Measurements from ENCODE around the gene ENTPD7. TPM values are rescaled to one million over a fixed set of nuclear protein-coding genes. Genes with fewer than 3 reads are reported as not detected.
A peak's percentile ranks its signal among the peaks of the same experiment; 100 is the strongest.

ENTPD7 gene
- total RNA-seq, 1 donor from 2014 or later, result 19.0 TPM

DNA sequence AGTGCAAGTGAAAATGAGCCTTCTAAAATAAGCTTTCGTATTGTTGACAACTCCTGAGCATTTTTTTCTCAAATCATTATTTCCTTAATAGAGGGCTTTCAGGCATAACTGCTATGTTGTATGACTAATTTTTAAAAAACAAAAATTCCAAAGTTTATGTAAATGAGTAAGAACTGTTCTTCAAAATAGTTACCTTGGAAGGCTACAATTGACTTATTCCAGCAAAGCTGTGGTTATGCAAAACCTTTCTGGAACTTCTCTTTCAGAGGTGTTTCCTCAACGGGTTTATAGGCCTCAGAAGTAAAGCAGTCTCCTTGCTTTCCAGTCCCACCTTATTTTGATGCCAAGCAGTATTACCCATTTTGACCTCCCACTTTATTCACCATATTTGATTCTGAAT is 41.6 kb upstream of the ENTPD7 start:
- TF ChIP-seq, protein P1, sequence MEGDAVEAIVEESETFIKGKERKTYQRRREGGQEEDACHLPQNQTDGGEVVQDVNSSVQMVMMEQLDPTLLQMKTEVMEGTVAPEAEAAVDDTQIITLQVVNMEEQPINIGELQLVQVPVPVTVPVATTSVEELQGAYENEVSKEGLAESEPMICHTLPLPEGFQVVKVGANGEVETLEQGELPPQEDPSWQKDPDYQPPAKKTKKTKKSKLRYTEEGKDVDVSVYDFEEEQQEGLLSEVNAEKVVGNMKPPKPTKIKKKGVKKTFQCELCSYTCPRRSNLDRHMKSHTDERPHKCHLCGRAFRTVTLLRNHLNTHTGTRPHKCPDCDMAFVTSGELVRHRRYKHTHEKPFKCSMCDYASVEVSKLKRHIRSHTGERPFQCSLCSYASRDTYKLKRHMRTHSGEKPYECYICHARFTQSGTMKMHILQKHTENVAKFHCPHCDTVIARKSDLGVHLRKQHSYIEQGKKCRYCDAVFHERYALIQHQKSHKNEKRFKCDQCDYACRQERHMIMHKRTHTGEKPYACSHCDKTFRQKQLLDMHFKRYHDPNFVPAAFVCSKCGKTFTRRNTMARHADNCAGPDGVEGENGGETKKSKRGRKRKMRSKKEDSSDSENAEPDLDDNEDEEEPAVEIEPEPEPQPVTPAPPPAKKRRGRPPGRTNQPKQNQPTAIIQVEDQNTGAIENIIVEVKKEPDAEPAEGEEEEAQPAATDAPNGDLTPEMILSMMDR (IDR thresholded peaks at IDR 0.05; ENCODE audit: insufficient read depth, low read length, severe bottlenecking), result no peak
- no peak for DNase-seq (ENCODE audit: low read depth)
- H3K4me3 ChIP-seq (ENCODE audit: low read depth, low read length), result no peak overlapping the region
- H3K27me3 ChIP-seq (ENCODE audit: control insufficient read depth, insufficient read depth, low read length), result no peaks in the 10 kb centered on the region
- no peak for FAIRE-seq
- peaks cover 7% of the 10 kb centered on the region for H3K36me3 ChIP-seq (ENCODE audit: control insufficient read depth, insufficient read depth, low read length)

DNA sequence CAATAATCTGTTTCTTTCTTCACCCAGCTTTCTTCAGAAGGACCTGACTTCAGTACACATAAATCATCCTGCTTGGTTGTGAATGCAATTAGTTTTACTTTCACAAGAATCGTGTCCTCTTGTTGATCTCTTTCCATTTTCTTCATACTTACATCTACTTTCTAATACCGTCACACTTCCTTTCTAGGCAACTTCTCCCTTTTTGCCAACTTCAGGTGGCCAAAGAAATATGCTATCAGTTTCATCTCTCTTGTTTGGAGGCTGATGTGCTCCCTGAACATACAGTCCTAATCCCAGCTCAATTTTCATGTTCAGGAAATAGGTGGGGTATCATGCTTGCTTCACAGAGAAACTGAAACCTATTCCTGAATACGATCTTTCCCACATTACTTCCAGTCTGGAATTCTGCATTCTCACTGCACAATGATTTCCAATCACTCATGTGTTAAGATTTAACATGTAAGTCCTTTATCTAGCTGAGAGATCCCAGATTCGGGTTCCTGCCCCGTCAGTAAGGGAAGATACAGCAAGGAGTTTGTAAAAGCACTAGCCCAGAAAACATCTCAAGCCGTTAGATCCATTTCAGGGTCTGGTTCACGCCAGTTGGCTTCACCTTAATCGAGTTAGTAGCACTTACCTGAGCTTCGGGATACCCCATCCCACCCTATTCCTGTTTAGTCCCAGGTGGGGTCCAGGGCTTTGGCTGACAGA is 40.1 kb upstream of the ENTPD7 start:
- H3K36me3 ChIP-seq (ENCODE audit: control insufficient read depth, insufficient read depth, low read length), result peaks cover 2% of the 10 kb centered on the region
- TF ChIP-seq, protein P1 (IDR thresholded peaks at IDR 0.05; ENCODE audit: insufficient read depth, low read length, severe bottlenecking), result no peak
- peak; percentile 31 for DNase-seq (ENCODE audit: low read depth)
- H3K4me3 ChIP-seq (ENCODE audit: low read depth, low read length), result peak overlapping the region; percentile 67
- no peaks in the 10 kb centered on the region for H3K27me3 ChIP-seq (ENCODE audit: control insufficient read depth, insufficient read depth, low read length)
- no peak for FAIRE-seq

DNA sequence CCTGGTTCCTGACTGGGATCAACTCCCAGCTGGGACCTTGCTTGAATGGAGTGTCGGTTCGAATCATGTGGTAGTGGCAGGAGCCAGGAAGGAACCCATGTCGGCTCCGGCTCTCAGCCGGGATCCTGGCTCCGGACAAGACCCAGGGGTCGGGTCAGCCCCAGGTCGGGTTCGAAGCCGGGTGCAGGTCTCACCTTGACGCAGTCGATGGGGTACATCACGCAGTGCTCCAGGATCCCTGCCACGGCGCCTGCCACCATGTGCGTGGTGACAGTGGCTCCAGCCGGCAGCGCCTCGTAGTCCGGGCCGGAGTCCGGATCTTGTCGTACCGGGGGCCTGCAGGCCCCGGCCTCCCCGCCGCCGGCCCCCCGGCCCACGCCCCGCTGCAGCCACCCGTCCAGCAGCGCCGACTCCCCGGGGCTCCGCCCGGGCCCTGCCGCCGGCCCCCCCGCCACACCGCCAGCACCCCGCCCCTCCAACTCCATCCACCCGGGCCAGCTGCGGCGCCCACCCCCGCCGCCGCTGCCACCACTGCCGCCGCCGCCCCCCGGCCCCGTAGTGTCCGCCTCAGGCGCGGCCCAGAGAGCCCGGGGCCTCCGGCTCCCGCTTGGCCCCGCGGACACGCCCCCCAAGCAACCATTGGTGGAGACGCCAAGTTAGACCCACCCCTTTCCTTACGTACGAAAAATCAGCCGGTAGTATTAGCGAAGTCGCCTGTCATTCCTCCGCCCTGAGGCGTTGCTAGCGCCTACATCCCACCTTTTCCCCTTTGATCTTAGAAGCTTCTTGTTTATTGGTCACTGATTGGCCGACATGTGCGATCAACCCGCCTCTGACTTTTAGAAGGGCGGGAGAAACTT is 39.2 kb upstream of the ENTPD7 start, which contains the start of gene SLC25A28:
Gene SLC25A28 (minus strand): TSS at position 589 of the 860 bp plus-strand sequence. CDS start 104 bp downstream, at position 485.
- TF ChIP-seq, protein P1 (IDR thresholded peaks at IDR 0.05; ENCODE audit: insufficient read depth, low read length, severe bottlenecking), result no peak
- H3K36me3 ChIP-seq (ENCODE audit: control insufficient read depth, insufficient read depth, low read length), result peaks cover 2% of the 10 kb centered on the region
- DNase-seq (ENCODE audit: low read depth), result peak; percentile 100
- peak; percentile 81 for FAIRE-seq
- no peaks in the 10 kb centered on the region for H3K27me3 ChIP-seq (ENCODE audit: control insufficient read depth, insufficient read depth, low read length)
- H3K4me3 ChIP-seq (ENCODE audit: low read depth, low read length), result peak within 1 kb of the TSS; percentile 67

DNA sequence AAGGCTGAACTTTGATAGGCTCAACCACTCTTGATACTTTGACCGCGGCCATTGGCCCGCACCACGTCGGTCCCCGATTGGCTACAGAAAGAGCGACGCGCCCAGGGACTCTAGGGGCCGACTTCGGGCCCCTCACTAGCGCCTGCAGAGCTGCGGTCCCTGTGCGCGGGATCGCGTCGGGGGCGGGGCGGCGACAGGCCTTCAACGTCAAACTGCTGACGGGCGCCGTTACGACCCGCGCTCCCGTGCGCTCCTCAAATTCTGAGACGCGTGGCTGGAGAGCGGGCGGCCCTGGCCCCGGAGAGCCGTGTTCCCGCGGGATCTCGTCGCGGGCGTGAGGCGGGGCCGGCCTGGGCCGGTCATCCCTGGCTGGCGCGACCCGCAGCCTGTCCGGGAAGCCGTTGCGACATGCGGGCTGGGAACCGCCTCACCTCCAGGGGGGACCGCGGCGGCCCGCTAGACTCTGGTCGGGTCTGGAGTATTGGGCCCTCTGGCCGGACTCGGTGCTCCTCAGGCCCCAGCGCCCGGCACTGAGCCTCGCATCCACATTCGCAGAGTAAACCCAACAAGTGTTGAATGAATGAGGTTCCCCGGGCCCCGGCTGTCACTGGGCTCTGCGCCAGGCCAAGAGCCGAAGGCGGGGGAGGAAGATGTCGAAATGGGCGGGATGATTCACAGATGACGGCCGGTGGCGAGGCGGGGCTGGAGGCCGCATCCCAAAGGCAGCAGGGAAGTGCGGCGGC is 38.4 kb upstream of the ENTPD7 start:
- Histone ChIP-seq H3K36me3 (ENCODE audit: control insufficient read depth, insufficient read depth, low read length) (no peaks in the 10 kb centered on the region), H3K4me3 (ENCODE audit: low read depth, low read length) (peak overlapping the region; percentile 57), H3K27me3 (ENCODE audit: control insufficient read depth, insufficient read depth, low read length) (no peaks in the 10 kb centered on the region)
- DNase-seq (ENCODE audit: low read depth) (peak; percentile 85), FAIRE-seq (no peak)
- TF ChIP-seq, protein P1 (IDR thresholded peaks at IDR 0.05; ENCODE audit: insufficient read depth, low read length, severe bottlenecking), result no peak

DNA sequence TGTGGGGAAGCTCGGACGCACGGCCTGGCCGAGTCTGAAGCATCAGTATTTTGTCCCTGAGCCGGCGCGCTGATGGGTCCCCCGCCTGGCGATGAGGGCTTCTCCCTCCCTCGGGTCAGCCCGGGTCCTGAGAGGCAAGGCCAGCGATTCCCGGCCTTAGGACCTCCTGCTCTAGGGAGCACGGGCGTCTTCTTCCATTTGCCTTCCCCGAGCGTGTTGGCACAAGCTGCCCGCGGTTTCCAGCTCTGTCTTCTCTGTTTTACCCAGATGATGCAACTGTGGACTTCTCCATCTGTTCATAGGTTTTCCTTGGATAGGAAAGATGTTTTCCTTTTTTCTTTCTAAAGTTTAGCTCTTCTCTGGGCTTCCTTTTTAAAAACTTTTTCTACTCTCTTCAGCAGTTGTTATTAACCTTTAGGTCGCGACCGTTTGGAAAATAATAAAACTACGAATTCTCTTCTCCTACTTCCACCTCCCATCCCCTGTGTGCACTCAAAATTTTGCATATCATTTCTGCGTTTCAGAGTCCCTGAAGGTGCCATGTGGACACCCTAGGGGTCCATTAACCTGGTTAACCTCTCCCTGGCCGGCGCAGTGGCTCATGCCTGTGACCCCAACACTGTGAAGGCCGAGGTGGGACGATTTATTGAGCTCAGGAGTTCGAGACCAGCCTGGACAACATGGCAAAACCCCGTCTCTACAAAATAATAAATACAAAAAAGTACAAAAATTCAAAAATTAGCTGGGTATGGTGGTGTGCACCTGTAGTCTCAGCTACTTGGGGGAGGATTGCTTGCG is 37.7 kb upstream of the ENTPD7 start:
- FAIRE-seq (no peak), DNase-seq (ENCODE audit: low read depth) (peak; percentile 85)
- no peaks in the 10 kb centered on the region for H3K36me3 ChIP-seq (ENCODE audit: control insufficient read depth, insufficient read depth, low read length)
- no peaks in the 10 kb centered on the region for H3K27me3 ChIP-seq (ENCODE audit: control insufficient read depth, insufficient read depth, low read length)
- TF ChIP-seq, protein P1 (IDR thresholded peaks at IDR 0.05; ENCODE audit: insufficient read depth, low read length, severe bottlenecking), result no peak
- peak overlapping the region; percentile 57 for H3K4me3 ChIP-seq (ENCODE audit: low read depth, low read length)

Data from bronchial epithelial cell (primary cell).